Peyer's patch (tissue), 4 donors: ENCODE data around the gene PANX1. TPM values are rescaled to one million over a fixed set of nuclear protein-coding genes. Genes with fewer than 3 reads are reported as not detected.

ENCODE experiments used
- DNase-seq, 3 donors: peaks; one replicate each; pipeline ENCODE4 v3.0.0-alpha.2; 2017 to 2019
- H3K27ac ChIP-seq, 4 donors: fragments of 200-600 bp; sonication (generic); one replicate each; pipeline ENCODE4 v1.5.1; 2016 to 2019
- H3K27me3 ChIP-seq, 2 donors: fragments of 200-600 bp; sonication (generic); one replicate each; pipeline ENCODE4 v1.5.1; 2019
- H3K36me3 ChIP-seq, 3 donors: fragments of 200-600 bp; sonication (generic); one replicate each; pipeline ENCODE4 v1.5.1; 2016 to 2019
- H3K4me1 ChIP-seq, 4 donors: fragments of 200-600 bp; sonication (generic); one replicate each; pipeline ENCODE4 v1.5.1; 2016 to 2019
- H3K4me3 ChIP-seq, 4 donors: fragments of 200-600 bp; sonication (generic); 1 replicate in 3 of 4; 2 replicates in 1 of 4; pipeline ENCODE4 v1.5.1; 2016 to 2019; ENCODE audit warnings: mild to moderate bottlenecking in 1 of 4
- H3K9me3 ChIP-seq, 4 donors: fragments of 200-600 bp; sonication (generic); one replicate each; pipeline ENCODE4 v1.5.1; 2016 to 2019; ENCODE audit warnings: mild to moderate bottlenecking in 1 of 4
- POLR2A ChIP-seq, 2 donors: fragments of 450-650 bp; IDR thresholded peaks; one replicate each; pipeline ENCODE4 v1.5.1; 2017; ENCODE audit warnings: antibody characterized with exemption in 2 of 2, mild to moderate bottlenecking in 2 of 2, moderate library complexity in 2 of 2
- total RNA-seq, 4 donors: library from RNA; depleted of rRNA; stranded (reverse); fragments of >200 nt; gene quantifications; one replicate each; pipeline ENCODE4 v1.1.0, GENCODE V29; 2016
- TF ChIP-seq, protein P1 (sequence below), 6 experiments: fragments of 450-650 bp in 4 of 6; fragments of 200-600 bp in 2 of 6; sonication (generic) in 1 of 6; IDR thresholded peaks; one replicate each; pipeline ENCODE4 v1.5.1; 2017 to 2019; ENCODE audit warnings: antibody characterized with exemption in 6 of 6, mild to moderate bottlenecking in 3 of 6, moderate library complexity in 1 of 6

Gene PANX1
- total RNA-seq, 4 donors from 2014 or later = 5.8 to 10.9 (median 8.6) TPM

DNA sequence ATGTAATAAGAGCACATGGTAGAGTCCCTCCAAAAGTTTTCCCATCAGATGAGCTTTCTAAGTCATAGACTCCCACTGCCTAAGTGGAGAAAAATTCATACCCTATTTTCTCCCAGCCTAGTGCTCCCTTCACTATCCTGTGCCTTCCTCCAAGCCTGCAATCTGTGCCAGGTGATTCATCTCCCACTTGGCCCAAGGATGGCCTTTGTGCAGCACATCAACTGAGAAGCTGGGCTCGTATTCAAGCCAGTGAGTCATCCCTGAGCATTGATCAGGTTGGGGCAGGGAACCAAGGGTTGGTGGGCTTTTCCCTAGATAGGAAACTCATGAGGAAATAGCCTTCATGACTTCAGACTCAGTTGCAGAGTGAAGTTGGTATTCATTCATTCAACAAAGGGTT lies 64.6 kb downstream of the PANX1 start:
- Histone ChIP-seq H3K27me3 (no peaks in the 10 kb centered on the region), H3K27ac (no peak overlapping the region), H3K9me3 (no peaks in the 10 kb centered on the region), H3K4me3 (no peak overlapping the region), H3K4me1 (no peaks in the 10 kb centered on the region), H3K36me3 (no peaks in the 10 kb centered on the region)
- DNase-seq = no peak
- no peak for TF ChIP-seq POLR2A (IDR thresholded peaks at IDR 0.05)
- TF ChIP-seq, protein P1, sequence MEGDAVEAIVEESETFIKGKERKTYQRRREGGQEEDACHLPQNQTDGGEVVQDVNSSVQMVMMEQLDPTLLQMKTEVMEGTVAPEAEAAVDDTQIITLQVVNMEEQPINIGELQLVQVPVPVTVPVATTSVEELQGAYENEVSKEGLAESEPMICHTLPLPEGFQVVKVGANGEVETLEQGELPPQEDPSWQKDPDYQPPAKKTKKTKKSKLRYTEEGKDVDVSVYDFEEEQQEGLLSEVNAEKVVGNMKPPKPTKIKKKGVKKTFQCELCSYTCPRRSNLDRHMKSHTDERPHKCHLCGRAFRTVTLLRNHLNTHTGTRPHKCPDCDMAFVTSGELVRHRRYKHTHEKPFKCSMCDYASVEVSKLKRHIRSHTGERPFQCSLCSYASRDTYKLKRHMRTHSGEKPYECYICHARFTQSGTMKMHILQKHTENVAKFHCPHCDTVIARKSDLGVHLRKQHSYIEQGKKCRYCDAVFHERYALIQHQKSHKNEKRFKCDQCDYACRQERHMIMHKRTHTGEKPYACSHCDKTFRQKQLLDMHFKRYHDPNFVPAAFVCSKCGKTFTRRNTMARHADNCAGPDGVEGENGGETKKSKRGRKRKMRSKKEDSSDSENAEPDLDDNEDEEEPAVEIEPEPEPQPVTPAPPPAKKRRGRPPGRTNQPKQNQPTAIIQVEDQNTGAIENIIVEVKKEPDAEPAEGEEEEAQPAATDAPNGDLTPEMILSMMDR (IDR thresholded peaks at IDR 0.05) = no peak

DNA sequence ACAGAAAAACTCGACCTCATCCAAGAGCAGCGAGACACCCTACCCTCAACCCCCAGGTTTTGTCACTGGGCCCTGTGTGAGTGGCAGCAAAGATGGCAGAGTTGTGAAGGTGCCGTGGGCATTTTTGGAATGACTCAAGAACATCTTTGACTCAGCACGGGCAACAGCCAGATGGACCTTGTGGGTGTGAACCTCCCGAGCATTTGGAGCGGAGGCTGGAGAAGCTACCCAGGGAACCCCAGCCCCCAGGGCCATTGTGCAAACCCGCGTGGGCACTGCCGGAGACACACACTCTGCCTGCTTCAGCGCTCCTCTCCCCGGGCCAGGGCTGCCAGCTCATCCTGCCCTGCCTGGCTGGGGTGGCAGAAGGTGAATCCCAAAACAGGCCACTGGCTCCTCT lies 66.1 kb downstream of the PANX1 start:
- DNase-seq = no peak
- Histone ChIP-seq H3K27ac (no peak overlapping the region), H3K27me3 (no peaks in the 10 kb centered on the region), H3K36me3 (no peaks in the 10 kb centered on the region), H3K9me3 (no peaks in the 10 kb centered on the region), H3K4me1 (no peaks in the 10 kb centered on the region), H3K4me3 (no peak overlapping the region)
- no peak for TF ChIP-seq POLR2A (IDR thresholded peaks at IDR 0.05)
- TF ChIP-seq, protein P1 (IDR thresholded peaks at IDR 0.05) = no peak

DNA sequence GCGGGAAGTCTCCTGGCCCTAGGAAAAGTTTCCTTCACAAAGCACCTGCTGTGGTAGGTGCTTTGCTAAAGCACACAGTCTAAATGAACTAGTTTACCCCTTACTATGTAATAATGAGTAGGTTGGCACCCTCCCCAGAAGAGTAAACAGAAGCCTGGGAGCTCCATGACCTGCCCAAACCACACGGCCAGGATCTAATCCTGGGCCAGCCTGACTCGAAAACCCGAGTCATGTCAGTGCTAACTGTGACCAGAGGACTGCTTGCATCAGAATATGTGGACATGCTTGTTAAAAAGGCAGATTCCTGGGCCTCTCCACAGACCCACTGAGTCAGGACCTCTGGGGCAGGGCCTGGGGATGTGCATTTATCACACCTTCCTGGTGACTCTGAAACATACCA lies 67.7 kb downstream of the PANX1 start:
- Histone ChIP-seq H3K4me3 (no peak overlapping the region), H3K9me3 (no peaks in the 10 kb centered on the region), H3K27me3 (no peaks in the 10 kb centered on the region), H3K4me1 (no peaks in the 10 kb centered on the region), H3K36me3 (no peaks in the 10 kb centered on the region), H3K27ac (no peak overlapping the region)
- no peak for TF ChIP-seq POLR2A (IDR thresholded peaks at IDR 0.05)
- TF ChIP-seq, protein P1 (IDR thresholded peaks at IDR 0.05) = no peak
- no peak for DNase-seq

DNA sequence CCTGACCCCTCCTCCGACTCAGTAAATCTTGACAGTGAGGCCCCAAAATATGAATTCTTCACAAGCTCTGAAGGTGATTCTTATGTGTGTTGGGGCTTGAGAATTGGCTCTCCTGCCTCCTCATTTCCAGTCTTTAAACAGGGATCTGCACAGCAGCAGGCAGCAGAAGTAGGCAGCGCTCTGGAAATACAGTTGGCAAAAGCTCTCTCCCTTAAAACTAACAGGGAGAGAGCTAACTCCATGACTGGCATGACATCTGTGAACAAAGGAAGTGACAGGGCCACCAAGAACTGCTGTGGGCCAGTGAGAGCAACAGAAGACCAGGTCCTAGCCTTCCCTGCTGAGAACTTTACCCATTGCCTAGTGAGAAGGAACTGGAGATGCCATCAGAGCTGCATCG lies 70.1 kb downstream of the PANX1 start:
- Histone ChIP-seq H3K9me3 (no peaks in the 10 kb centered on the region), H3K27ac (no peak overlapping the region), H3K4me1 (no peaks in the 10 kb centered on the region), H3K27me3 (no peaks in the 10 kb centered on the region), H3K4me3 (no peak overlapping the region), H3K36me3 (no peaks in the 10 kb centered on the region)
- TF ChIP-seq POLR2A (IDR thresholded peaks at IDR 0.05) = no peak
- TF ChIP-seq, protein P1 (IDR thresholded peaks at IDR 0.05) = no peak
- no peak for DNase-seq

DNA sequence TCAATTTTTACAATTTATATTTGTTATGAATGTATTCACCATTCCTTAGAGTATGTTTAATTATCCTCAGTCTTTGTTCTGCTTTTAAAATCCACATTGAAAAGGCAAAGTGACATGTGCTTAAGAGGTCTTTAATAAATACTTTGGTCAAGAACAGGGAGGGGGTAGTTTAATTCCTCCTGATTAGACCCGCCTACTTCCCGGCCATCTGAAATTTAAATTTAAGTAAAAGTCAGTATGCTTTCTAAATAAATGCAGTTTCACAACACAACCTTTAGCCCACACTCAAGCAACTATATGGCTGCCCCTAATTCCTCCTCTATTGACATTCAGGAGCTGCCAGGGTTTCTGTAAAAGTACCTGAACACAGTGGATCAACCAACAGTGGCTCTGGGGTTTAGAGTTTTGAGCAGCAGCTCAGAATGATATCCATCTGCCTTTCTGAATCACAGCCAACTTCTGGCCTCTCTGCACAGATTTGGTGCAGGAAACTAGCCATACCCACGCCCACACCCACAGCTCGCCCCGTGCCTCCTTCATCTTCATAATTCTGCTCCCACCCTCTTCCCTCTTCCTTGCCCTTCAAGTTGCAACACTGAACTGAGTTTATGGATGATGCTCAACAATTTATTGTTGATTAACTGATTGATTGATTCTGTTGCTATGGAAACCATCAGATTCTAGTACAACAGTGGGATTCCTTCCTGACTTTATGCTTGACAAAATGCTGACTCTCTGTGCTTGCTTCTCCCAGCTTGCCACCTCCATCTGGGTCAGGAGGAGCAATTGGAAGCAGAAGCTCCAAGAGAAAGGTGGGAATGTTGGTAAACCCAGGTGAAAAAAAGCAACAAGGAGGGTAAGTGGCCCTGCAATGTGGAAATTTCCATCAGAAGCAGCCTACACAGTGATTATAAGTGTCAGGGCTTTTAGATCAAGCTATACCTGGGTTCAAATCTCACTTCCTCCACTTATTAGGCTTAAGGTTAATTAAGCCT lies 70.8 kb downstream of the PANX1 start:
- no peaks in the 10 kb centered on the region for H3K36me3 ChIP-seq
- DNase-seq = no peak
- TF ChIP-seq POLR2A (IDR thresholded peaks at IDR 0.05) = no peak
- TF ChIP-seq, protein P1 (IDR thresholded peaks at IDR 0.05) = no peak
- no peak overlapping the region for H3K27ac ChIP-seq
- H3K9me3 ChIP-seq = no peaks in the 10 kb centered on the region
- no peak overlapping the region for H3K4me3 ChIP-seq
- H3K4me1 ChIP-seq = no peaks in the 10 kb centered on the region
- no peaks in the 10 kb centered on the region for H3K27me3 ChIP-seq
